Neural cell (in vitro differentiated cells): ENCODE results near the gene ADARB2. TPM values are rescaled to one million over a fixed set of nuclear protein-coding genes. Genes with fewer than 3 reads are reported as not detected.

ENCODE experiments used
- H2AFZ ChIP-seq: fragments of 200-600, 300-800 bp; sonication (generic), shearing (Covaris generic); 2 replicates; pipeline ENCODE4 v1.6.0; 2014; ENCODE audit warnings: low read depth, mild to moderate bottlenecking, antibody characterized with exemption, low read length, moderate library complexity
- H3F3A ChIP-seq: fragments of 200-600 bp; shearing (Covaris generic); 2 replicates; pipeline ENCODE4 v1.6.1; 2016; ENCODE audit warnings: mild to moderate bottlenecking, moderate library complexity, mixed read lengths, antibody characterized with exemption, low read length; ENCODE audit not compliant: insufficient read depth, poor library complexity, severe bottlenecking
- H3K27ac ChIP-seq: fragments of 200-600, 300-800 bp; sonication (generic), shearing (Covaris generic); 2 replicates; pipeline ENCODE4 v1.5.1; 2014; ENCODE audit warnings: mild to moderate bottlenecking, low read length, moderate library complexity
- H3K27me3 ChIP-seq: fragments of 300-800, 200-600 bp; sonication (generic), shearing (Covaris generic); 2 replicates; pipeline ENCODE4 v1.6.0; 2014; ENCODE audit warnings: mild to moderate bottlenecking, low read depth, low read length, moderate library complexity; ENCODE audit not compliant: insufficient read depth
- H3K36me3 ChIP-seq: fragments of 300-800, 200-600 bp; sonication (generic), shearing (Covaris generic); 2 replicates; pipeline ENCODE4 v1.5.1; 2014; ENCODE audit warnings: mild to moderate bottlenecking, antibody characterized with exemption, low read length, moderate library complexity; ENCODE audit not compliant: insufficient read depth
- H3K4me2 ChIP-seq: fragments of 300-800, 200-600 bp; sonication (generic), shearing (Covaris generic); 2 replicates; pipeline ENCODE4 v1.6.0; 2014; ENCODE audit warnings: mild to moderate bottlenecking, low read length
- H3K4me3 ChIP-seq: fragments of 300-800, 200-600 bp; sonication (generic), shearing (Covaris generic); 2 replicates; pipeline ENCODE4 v1.5.1; 2014; ENCODE audit warnings: mild to moderate bottlenecking, low read length, moderate library complexity
- H3K79me2 ChIP-seq: fragments of 200-600 bp; shearing (Covaris generic); replicated peaks from 2 replicates; pipeline ENCODE4 v1.6.0; 2014; ENCODE audit warnings: mild to moderate bottlenecking, low read length, moderate library complexity; ENCODE audit not compliant: insufficient read depth
- H3K9ac ChIP-seq: fragments of 300-800, 200-600 bp; sonication (generic), shearing (Covaris generic); 2 replicates; pipeline ENCODE4 v1.6.1; 2016; ENCODE audit warnings: mild to moderate bottlenecking, low read length, mixed read lengths
- H3K9me2 ChIP-seq: fragments of 200-600 bp; shearing (Covaris generic); 2 replicates; pipeline ENCODE4 v1.6.1; 2016; ENCODE audit warnings: mild to moderate bottlenecking, low read length, mixed read lengths; ENCODE audit not compliant: insufficient read depth
- H3K9me3 ChIP-seq: fragments of 200-600, 300-800 bp; sonication (generic), shearing (Covaris generic); 2 replicates; pipeline ENCODE4 v1.6.1; 2016; ENCODE audit warnings: mild to moderate bottlenecking, mixed run types, low read length, moderate library complexity, mixed read lengths
- H4K20me1 ChIP-seq: fragments of 200-600 bp; shearing (Covaris generic); 2 replicates; pipeline ENCODE4 v1.6.1; 2016; ENCODE audit warnings: mild to moderate bottlenecking, mixed run types; ENCODE audit not compliant: insufficient read depth
- CTCF ChIP-seq: fragments of 450-650 bp; IDR thresholded peaks from 2 replicates; pipeline ENCODE4 v1.5.1; 2014; ENCODE audit warnings: antibody characterized with exemption, mild to moderate bottlenecking, moderate library complexity; ENCODE audit not compliant: poor library complexity, severe bottlenecking
- EP300 ChIP-seq: fragments of 450-650 bp; conservative IDR thresholded peaks from 2 replicates; pipeline ENCODE4 v1.6.1; 2014; ENCODE audit warnings: antibody characterized with exemption, mild to moderate bottlenecking, moderate library complexity; ENCODE audit not compliant: poor library complexity, severe bottlenecking
- EZH2 ChIP-seq: fragments of 200-600, 300-800 bp; shearing (Covaris generic), sonication (generic); IDR thresholded peaks from 2 replicates; pipeline ENCODE4 v1.6.1; 2014; ENCODE audit warnings: antibody characterized with exemption, low read length, borderline replicate concordance, mild to moderate bottlenecking; ENCODE audit not compliant: insufficient read depth, poor library complexity, severe bottlenecking
- MXI1 ChIP-seq: fragments of 450-650 bp; conservative IDR thresholded peaks from 2 replicates; pipeline ENCODE4 v1.6.1; 2014; ENCODE audit warnings: antibody characterized with exemption, mild to moderate bottlenecking; ENCODE audit not compliant: poor library complexity, severe bottlenecking
- POLR2AphosphoS5 ChIP-seq: IDR thresholded peaks from 2 replicates; pipeline ENCODE4 v1.6.1; 2012
- RAD21 ChIP-seq: fragments of 450-650 bp; conservative IDR thresholded peaks from 2 replicates; pipeline ENCODE4 v1.6.1; 2014; ENCODE audit warnings: antibody characterized with exemption, mild to moderate bottlenecking, moderate library complexity
- REST ChIP-seq: IDR thresholded peaks from 2 replicates; pipeline ENCODE4 v1.6.1; 2012; ENCODE audit warnings: borderline replicate concordance
- SMC3 ChIP-seq: fragments of 450-650 bp; conservative IDR thresholded peaks from 2 replicates; pipeline ENCODE4 v1.6.1; 2014; ENCODE audit warnings: antibody characterized with exemption, mild to moderate bottlenecking, moderate library complexity; ENCODE audit not compliant: poor library complexity
- TAF1 ChIP-seq: IDR thresholded peaks from 2 replicates; pipeline ENCODE4 v1.6.1; 2012; ENCODE audit warnings: low read depth
- polyA plus RNA-seq: library from polyadenylated mRNA; depleted of rRNA; stranded (reverse); fragments of >200 nt; gene quantifications from 2 replicates; pipeline ENCODE4 v1.2.3, GENCODE V29; 2014

Gene ADARB2
- polyA plus RNA-seq, 1 donor from 2014 or later = 3.6 TPM

GRCh38 chr10:1564791-1565190, 172.5 kb downstream of the ADARB2 start:
- no peak overlapping the region for H3K27ac ChIP-seq
- H3K4me3 ChIP-seq = no peak overlapping the region
- no peak overlapping the region for H3K4me2 ChIP-seq
- no peaks in the 10 kb centered on the region for H3F3A ChIP-seq
- no peaks in the 10 kb centered on the region for H3K9me3 ChIP-seq
- H3K9ac ChIP-seq = no peak overlapping the region
- H3K9me2 ChIP-seq = no peaks in the 10 kb centered on the region
- no peak for TF ChIP-seq TAF1
- no peaks in the 10 kb centered on the region for H4K20me1 ChIP-seq
- H3K27me3 ChIP-seq = no peaks in the 10 kb centered on the region
- H2AFZ ChIP-seq = no peak overlapping the region
- H3K79me2 ChIP-seq = no peaks in the 10 kb centered on the region
- H3K36me3 ChIP-seq = no peaks in the 10 kb centered on the region

GRCh38 chr10:1563028-1563427, 174.3 kb downstream of the ADARB2 start:
- H3K27ac ChIP-seq = no peak overlapping the region
- TF ChIP-seq RAD21 = no peak
- TF ChIP-seq TAF1 = no peak
- no peak for TF ChIP-seq POLR2AphosphoS5
- TF ChIP-seq SMC3 = no peak
- TF ChIP-seq CTCF = no peak
- no peak for TF ChIP-seq EP300
- TF ChIP-seq EZH2 = no peak
- TF ChIP-seq MXI1 = no peak
- TF ChIP-seq REST = no peak

GRCh38 chr10:1561731-1562337, 175.5 kb downstream of the ADARB2 start:
- no peak for TF ChIP-seq RAD21
- TF ChIP-seq SMC3 = no peak
- no peak for TF ChIP-seq REST
- no peak for TF ChIP-seq EZH2
- no peak for TF ChIP-seq CTCF
- TF ChIP-seq EP300 = no peak
- no peak for TF ChIP-seq TAF1
- TF ChIP-seq MXI1 = no peak
- no peak for TF ChIP-seq POLR2AphosphoS5
- H3K9me2 ChIP-seq = no peaks in the 10 kb centered on the region
- no peaks in the 10 kb centered on the region for H3K9me3 ChIP-seq
- H2AFZ ChIP-seq = no peak overlapping the region
- no peaks in the 10 kb centered on the region for H3F3A ChIP-seq
- H4K20me1 ChIP-seq = no peaks in the 10 kb centered on the region
- H3K9ac ChIP-seq = no peak overlapping the region
- no peaks in the 10 kb centered on the region for H3K27me3 ChIP-seq
- no peak overlapping the region for H3K27ac ChIP-seq
- H3K4me3 ChIP-seq = no peak overlapping the region
- no peaks in the 10 kb centered on the region for H3K36me3 ChIP-seq
- H3K4me2 ChIP-seq = no peak overlapping the region
- H3K79me2 ChIP-seq = no peaks in the 10 kb centered on the region

More at GRCh38 chr10:1563028-1563427, 174.3 kb downstream of the ADARB2 start:
- Histone ChIP-seq H4K20me1 (no peaks in the 10 kb centered on the region), H2AFZ (no peak overlapping the region), H3K36me3 (no peaks in the 10 kb centered on the region), H3K79me2 (no peaks in the 10 kb centered on the region), H3K27me3 (no peaks in the 10 kb centered on the region), H3K9me2 (no peaks in the 10 kb centered on the region), H3K4me2 (no peak overlapping the region), H3K9ac (no peak overlapping the region), H3K9me3 (no peaks in the 10 kb centered on the region), H3F3A (no peaks in the 10 kb centered on the region), H3K4me3 (no peak overlapping the region)
